Mucosa of rectum (tissue), 2 donors: ENCODE measurements around the gene CBLC.
"Not testable (repeated sequence)": the region's sequence is repeated elsewhere in the genome, so short reads cannot be mapped to it uniquely, and the experiment has no call there.

Experiments used
- H3K27ac ChIP-seq, 2 donors: one replicate each; pipeline ENCODE4 v1.7.0; 2013; ENCODE audit warnings: inconsistent platforms in 2 of 2, low read depth in 2 of 2, low read length in 2 of 2
- H3K27me3 ChIP-seq, 2 donors: one replicate each; pipeline ENCODE4 v1.7.0; 2013; ENCODE audit warnings: low read length in 2 of 2; ENCODE audit not compliant: control insufficient read depth in 2 of 2, insufficient read depth in 2 of 2
- H3K36me3 ChIP-seq, 2 donors: one replicate each; pipeline ENCODE4 v1.7.0; 2013; ENCODE audit warnings: low read length in 2 of 2; ENCODE audit not compliant: control insufficient read depth in 2 of 2, insufficient read depth in 2 of 2
- H3K4me1 ChIP-seq, 2 donors: one replicate each; pipeline ENCODE4 v1.7.0; 2013; ENCODE audit warnings: low read length in 2 of 2, mild to moderate bottlenecking in 1 of 2; ENCODE audit not compliant: control insufficient read depth in 2 of 2, insufficient read depth in 2 of 2
- H3K4me3 ChIP-seq, 2 donors: one replicate each; pipeline ENCODE4 v1.7.0; 2013; ENCODE audit warnings: low read length in 2 of 2
- H3K9ac ChIP-seq, 2 donors: one replicate each; pipeline ENCODE4 v1.7.0; 2013; ENCODE audit warnings: low read length in 2 of 2, low read depth in 1 of 2, mild to moderate bottlenecking in 1 of 2
- H3K9me3 ChIP-seq, 2 donors: one replicate each; pipeline ENCODE4 v1.7.0; 2013; ENCODE audit warnings: low read length in 2 of 2; ENCODE audit not compliant: control insufficient read depth in 2 of 2
- donor health status: healthy.
- donor health status: Normal muscosa, but diverticular disease.

The CBLC gene

GRCh38 chr19:44781694-44782093, 4.0 kb downstream of the CBLC start:
- not testable (repeated sequence) for H3K27ac ChIP-seq, H3K9ac ChIP-seq, H3K9me3 ChIP-seq, H3K4me3 ChIP-seq, H3K27me3 ChIP-seq
- Histone ChIP-seq H3K4me1 (peaks cover 5 to 14% of the 10 kb centered on the region in 2 donors), H3K36me3 (peaks cover 4 to 12% of the 10 kb centered on the region in 2 donors)

GRCh38 chr19:44782729-44783128, 5.0 kb downstream of the CBLC start:
- Histone ChIP-seq H3K9ac (no peak overlapping the region), H3K4me1 (peaks cover 3 to 12% of the 10 kb centered on the region in 2 donors), H3K36me3 (peaks cover 4 to 12% of the 10 kb centered on the region in 2 donors), H3K4me3 (no peak overlapping the region), H3K9me3 (no peaks in the 10 kb centered on the region), H3K27me3 (no peaks in the 10 kb centered on the region), H3K27ac (no peak overlapping the region)

- H3K9me3 ChIP-seq, result no peaks in the 10 kb centered on the region
Measured at GRCh38 chr19:44783545-44783944, 5.9 kb downstream of the CBLC start.

DNA sequence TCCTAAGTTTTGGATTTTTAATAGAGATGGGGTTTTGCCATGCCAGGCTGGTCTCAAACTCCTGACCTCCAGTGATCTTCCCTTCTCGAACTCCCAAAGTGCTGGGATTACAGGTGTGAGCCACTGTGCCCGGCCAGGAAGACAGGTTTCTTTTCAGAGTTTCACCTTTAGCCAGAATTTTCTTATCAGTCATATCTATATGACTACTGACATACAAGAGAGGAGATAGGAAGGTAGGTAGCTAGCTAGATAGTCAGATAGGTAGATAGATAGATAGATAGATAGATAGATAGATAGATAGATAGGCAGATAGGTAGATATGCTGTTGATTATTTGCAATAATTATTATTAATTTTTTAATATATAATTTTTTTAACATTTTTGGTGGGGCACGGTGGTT, 7.6 kb downstream of the CBLC start:
- peaks cover 12 to 16% of the 10 kb centered on the region in 2 donors for H3K36me3 ChIP-seq
- H3K27me3 ChIP-seq, result no peaks in the 10 kb centered on the region
- peaks cover 3 to 7% of the 10 kb centered on the region in 2 donors for H3K4me1 ChIP-seq
- H3K4me3 ChIP-seq, result no peak overlapping the region
- no peak overlapping the region for H3K27ac ChIP-seq
- no peaks in the 10 kb centered on the region for H3K9me3 ChIP-seq
- H3K9ac ChIP-seq, result no peak overlapping the region

More at GRCh38 chr19:44783545-44783944, 5.9 kb downstream of the CBLC start:
- no peak overlapping the region for H3K9ac ChIP-seq
- no peak overlapping the region for H3K27ac ChIP-seq
- no peak overlapping the region for H3K4me3 ChIP-seq
- peaks cover 4 to 12% of the 10 kb centered on the region in 2 donors for H3K36me3 ChIP-seq
- peaks cover 3 to 12% of the 10 kb centered on the region in 2 donors for H3K4me1 ChIP-seq
- no peaks in the 10 kb centered on the region for H3K27me3 ChIP-seq

GRCh38 chr19:44785993-44786392, 8.3 kb downstream of the CBLC start:
- Histone ChIP-seq H3K4me3 (no peak overlapping the region), H3K36me3 (peaks cover 13 to 15% of the 10 kb centered on the region in 2 donors), H3K27me3 (no peaks in the 10 kb centered on the region)

GRCh38 chr19:44788971-44789370, 11.3 kb downstream of the CBLC start:
- no peaks in the 10 kb centered on the region for H3K4me1 ChIP-seq
- H3K4me3 ChIP-seq, result no peak overlapping the region
- no peak overlapping the region for H3K9ac ChIP-seq
- peaks cover 16 to 19% of the 10 kb centered on the region in 2 donors for H3K36me3 ChIP-seq
- no peaks in the 10 kb centered on the region for H3K27me3 ChIP-seq
- H3K9me3 ChIP-seq, result no peaks in the 10 kb centered on the region
- no peak overlapping the region for H3K27ac ChIP-seq

More at GRCh38 chr19:44785993-44786392, 8.3 kb downstream of the CBLC start:
- H3K9me3 ChIP-seq, result no peaks in the 10 kb centered on the region
- H3K4me1 ChIP-seq, result peaks cover 2% of the 10 kb centered on the region in 2 donors
- no peak overlapping the region for H3K9ac ChIP-seq
- no peak overlapping the region for H3K27ac ChIP-seq

DNA sequence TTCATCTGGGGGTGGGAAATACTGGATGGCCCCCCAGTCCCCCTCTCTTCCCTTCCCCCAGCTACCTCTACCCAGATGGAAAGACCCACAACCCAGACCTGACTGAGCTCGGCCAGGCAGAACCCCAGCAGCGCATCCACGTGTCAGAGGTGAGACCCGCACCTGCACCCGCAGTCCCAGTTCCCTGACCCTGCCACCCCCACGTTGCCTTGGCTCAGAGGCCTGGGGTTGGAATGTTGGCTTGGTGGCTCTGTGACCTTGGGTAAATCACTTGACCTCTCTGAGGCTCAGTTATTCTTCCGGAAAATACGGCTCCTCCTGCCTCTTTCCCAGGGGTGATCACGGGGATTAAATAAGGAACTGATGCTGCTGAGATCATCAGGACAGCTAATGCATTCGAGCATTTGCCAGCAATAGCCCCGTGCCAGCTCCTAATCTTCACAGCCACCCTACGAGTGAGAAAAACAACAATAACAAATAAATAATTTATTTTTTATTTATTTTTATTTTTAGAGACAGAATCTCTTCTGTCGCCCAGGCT, 12.3 kb downstream of the CBLC start:
- Histone ChIP-seq H3K36me3 (peaks cover 17 to 21% of the 10 kb centered on the region in 2 donors), H3K4me1 (no peaks in the 10 kb centered on the region), H3K9ac (no peak overlapping the region), H3K4me3 (no peak overlapping the region), H3K27me3 (no peaks in the 10 kb centered on the region), H3K9me3 (no peaks in the 10 kb centered on the region), H3K27ac (no peak overlapping the region)

- Histone ChIP-seq H3K27me3 (no peaks in the 10 kb centered on the region), H3K9me3 (no peaks in the 10 kb centered on the region), H3K4me3 (no peak overlapping the region), H3K36me3 (peaks cover 21 to 25% of the 10 kb centered on the region in 2 donors), H3K4me1 (no peaks in the 10 kb centered on the region), H3K27ac (no peak overlapping the region), H3K9ac (no peak overlapping the region)
Measured at GRCh38 chr19:44792281-44792680, 14.6 kb downstream of the CBLC start.

GRCh38 chr19:44794610-44795009, 16.9 kb downstream of the CBLC start:
- Histone ChIP-seq H3K9ac (no peak overlapping the region), H3K9me3 (no peaks in the 10 kb centered on the region), H3K27ac (no peak overlapping the region), H3K27me3 (no peaks in the 10 kb centered on the region), H3K4me1 (no peaks in the 10 kb centered on the region), H3K4me3 (no peak overlapping the region), H3K36me3 (peaks cover 20 to 27% of the 10 kb centered on the region in 2 donors)

GRCh38 chr19:44795398-44795987, 17.8 kb downstream of the CBLC start:
- H3K4me1 ChIP-seq, result no peaks in the 10 kb centered on the region
- no peaks in the 10 kb centered on the region for H3K9me3 ChIP-seq
- peaks cover 14 to 27% of the 10 kb centered on the region in 2 donors for H3K36me3 ChIP-seq
- H3K27me3 ChIP-seq, result no peaks in the 10 kb centered on the region
- H3K4me3 ChIP-seq, result no peak overlapping the region
- H3K9ac ChIP-seq, result no peak overlapping the region
- no peak overlapping the region for H3K27ac ChIP-seq
